HG03558 (cell line): ENCODE results near the gene SUGP1.
"Not testable (repeated sequence)": the region's sequence is repeated elsewhere in the genome, so short reads cannot be mapped to it uniquely, and the experiment has no call there.

Source experiments
- ATAC-seq: cut with Tn5 transposase; IDR thresholded peaks from one replicate; pipeline ENCODE4 v1.9.1; 2021; ENCODE audit warnings: moderate number of reproducible peaks; ENCODE audit not compliant: unreplicated experiment; ENCODE audit errors: extremely low read depth

The SUGP1 gene

DNA sequence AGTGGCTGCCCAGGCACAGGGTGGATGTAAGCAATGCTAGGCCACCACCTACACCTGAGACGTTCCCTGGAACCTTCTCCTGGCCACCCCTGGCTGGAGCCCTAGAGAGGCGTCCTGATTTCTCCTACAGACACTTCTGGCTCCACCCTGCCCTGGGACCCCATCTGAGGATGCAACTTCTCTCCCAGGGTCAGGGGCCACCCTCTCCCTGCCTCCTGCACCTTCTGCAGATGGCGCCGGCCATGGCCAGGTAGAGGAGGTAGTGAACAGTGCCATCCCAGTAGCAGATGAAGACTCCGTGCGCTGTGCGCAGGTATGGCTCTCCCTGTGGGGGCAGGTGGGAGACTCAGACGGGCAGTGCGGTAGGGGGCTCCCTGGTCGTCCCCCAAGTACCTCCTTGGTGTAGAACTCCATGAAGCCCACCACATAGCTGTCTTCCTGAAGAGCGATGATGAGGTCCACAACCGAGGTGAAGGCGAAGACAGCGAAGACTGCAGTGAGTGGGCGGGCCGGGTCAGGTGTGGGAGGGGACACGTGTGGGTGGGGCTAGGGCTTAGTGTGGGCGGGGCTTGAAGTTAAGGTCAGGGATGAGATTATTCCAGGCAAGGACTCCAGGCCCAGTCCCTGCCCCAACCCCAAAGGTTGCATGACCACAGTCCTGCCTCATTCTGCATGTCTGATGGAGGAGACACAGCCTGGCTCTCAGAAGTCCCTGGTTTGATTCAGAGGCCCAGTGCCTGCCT is 50.2 kb downstream of the SUGP1 start:
- no peak for ATAC-seq

DNA sequence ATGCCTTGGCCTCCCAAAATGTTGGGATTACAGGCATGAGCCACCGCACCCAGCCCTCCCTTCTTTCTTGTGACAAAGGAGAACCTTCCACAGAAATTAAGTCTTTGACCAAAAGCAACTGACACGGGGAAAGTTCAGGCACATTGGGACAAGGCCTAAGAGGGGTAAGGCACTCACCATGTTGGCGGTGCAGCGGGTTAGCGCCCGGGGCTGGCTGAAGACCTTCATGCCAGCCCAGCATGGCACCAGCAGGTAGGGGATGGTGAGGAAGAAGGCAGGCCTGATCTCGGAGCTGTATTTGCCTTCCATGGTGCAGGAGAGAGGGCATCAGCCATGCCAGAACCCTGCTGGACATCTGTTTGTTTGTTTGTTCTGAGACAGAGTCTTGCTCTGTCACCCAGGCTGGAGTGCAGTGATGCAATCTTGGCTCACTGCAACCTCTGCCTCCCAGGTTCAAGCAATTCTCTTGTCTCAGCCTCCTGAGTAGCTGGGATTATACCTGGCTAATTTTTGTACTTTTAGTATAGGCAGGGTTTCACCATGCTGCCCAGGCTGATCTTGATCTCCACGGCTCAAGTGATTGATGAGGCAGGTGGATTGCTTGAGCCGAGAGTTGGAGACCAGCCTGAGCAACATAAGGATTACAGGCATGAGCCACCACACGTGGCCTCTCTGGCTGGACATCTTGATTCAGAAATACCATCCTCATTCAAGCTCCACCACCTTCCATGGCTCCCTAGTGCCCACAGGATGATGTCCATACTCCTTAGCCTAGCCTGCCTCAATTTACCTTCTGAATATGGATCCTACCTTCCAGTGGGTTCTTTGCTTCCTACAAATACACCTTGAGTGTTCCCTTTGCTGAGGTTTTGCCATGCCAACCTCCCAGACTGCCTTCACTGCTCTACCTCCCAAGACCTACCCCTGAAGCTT is 51.6 kb downstream of the SUGP1 start:
- no peak for ATAC-seq

DNA sequence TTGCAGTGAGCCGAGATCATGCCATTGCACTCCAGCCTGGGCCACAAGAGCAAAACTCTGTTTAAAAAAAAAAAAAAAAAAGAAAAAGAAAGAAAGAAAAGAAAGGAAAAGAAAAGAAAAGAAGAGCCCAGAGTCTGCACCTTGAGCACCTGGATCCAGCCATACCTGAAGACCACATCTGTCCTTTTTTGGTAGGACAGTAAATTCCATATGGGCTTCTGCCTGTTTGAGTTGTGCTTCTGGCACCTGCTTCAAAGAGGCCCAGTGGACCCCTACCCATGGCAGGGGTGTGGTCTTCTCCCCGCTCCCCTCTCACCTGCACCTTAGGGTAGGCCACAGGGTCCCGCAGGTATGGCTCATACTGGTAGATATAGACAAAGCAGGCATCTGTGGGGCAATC is 53.0 kb downstream of the SUGP1 start:
- ATAC-seq = no peak

DNA sequence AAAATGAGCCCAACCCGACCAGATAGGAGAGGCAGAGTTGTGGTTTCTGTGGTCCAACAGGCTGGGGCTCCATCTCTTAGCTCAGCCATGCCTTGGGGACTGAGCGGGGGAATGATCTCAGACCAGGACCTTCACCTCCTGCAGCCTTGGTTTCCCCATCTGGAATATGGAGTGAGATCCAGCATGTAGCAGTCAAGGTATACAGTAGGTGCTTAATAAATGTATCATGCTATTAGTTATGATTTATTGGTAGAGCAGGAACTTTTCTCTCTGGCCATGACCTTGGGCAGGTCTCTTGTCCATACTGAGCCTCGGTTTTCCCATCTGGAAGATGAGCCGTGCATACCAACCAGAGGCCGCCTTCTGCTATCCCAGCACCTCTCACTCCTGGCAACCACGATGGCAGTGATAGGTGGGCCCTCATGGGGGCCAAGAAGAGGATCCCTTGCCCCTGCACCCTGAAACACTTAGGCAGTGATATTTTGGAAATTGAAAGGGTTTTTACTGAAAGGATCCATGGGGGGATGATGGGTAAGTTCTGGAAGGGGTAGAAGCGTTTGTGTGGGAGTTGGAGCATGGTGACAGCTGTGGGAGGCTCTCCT is 56.3 kb downstream of the SUGP1 start:
- no peak for ATAC-seq

DNA sequence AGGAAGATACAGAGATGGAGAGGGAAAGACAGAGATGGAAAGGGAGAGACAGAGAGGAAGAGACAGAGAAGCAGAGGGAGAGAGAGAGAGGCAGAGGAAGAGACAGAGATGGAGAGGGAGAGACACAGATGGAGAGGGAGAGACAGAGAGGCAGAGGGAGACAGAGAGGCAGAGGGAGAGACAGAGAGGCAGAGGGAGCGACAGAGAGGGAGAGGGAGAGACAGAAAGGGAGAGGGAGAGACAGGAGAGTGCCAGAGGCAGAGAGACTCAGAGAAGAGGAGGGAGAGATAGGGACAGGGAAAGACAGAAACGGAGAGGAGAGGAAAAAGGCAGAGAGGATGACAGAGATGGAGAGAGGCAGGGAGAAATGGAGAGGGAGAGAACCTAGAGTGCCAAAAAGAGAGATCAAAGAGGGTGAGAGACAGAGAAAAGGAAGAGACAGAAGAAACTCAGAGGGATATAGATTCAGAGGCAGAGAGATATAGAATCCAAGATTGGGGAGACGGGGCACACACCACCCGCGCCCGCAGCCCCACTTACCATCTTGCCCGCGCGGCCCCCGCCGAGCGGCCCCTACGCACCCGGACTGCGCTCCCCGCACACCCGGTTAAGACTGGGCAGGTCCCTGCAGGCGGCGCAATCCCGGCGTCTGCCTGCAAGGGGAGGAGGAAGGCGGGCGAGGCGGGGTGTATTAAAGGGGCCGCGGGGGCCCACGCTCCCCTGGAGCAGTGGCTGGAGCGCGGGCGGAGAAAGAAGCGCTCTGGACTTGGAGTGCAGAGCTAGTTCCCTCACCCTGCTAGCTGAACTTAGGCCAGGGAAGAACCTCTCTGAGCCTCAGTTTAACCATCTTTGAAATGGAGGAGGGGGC is 57.9 kb downstream of the SUGP1 start:
- ATAC-seq = no peak

DNA sequence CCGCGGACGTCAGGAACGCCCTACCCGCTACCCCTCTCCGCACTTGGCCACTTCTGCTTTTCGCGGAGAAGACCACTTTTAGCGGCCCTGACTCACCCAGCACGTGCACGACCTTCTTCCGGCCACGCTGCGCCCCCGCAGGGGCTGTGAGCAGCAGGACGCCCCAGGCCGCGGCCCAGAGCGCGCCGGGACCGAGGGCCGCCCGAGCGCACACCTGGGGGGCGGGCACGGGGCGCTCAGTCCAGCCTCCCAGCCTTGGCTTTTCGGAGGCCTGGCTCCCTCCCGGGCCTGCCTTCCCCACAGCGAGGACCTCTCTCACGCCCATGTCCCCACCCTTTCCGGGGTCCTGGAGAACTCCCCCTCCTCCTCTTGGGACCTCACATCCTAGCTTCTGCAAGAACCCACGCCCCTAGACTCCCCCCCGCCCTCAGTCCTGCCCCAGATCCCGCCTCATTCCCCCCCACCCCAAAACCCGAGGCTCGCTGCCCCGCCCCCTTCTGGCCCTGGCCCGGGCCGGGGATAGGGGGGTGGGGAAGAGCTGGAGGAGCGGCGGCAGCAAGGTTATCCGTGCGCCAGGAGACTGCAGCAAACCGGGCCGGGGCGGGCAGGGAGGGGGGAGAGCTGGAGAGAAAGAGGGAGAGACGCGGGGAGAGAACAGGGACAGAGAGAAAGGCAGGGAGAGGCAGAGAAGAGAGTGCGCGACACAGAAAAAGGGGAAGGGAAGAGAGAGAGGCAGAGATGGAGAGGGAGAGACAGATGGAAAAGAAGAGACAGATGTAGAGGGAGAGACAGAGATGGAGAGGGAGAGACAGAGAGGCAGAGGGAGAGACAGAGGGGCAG is 58.7 kb downstream of the SUGP1 start:
- no peak for ATAC-seq

DNA sequence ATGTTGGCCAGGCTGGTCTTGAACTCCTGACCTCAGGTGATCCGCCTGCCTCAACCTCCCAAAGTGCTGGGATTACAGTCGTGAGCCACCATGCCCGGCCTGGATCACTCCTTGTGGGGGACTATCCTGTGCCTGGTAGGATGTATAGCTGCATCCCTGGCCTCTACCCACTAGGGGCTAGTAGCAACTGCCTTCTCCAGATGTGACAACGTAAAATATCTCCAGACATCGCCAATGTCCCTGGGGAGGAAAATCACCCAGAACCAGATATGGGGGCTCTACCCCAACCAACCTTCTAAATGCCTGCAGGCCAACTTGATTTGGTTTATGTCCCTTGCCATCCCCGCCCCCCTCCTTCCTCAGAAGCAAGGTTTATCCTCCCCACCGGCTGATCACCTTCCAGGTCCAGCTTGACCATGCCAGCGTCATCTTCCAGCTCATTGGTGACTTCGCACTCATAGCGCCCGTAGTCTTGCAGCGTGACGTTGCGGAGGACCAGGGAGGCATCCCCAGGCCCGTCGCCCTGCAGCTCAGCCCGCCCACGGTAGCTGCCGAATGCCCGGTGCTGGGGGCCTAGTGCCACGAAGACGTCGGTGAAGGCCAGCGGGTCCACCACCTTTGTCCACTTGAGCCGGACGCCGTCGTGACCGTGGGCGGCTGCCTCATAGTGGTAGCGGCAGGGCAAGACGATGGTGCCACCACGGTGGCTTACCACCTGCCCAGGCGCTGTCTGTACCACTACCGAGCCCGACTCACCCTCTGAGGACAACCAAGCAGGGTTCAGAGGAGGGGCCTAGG is 59.7 kb downstream of the SUGP1 start:
- ATAC-seq = no peak

DNA sequence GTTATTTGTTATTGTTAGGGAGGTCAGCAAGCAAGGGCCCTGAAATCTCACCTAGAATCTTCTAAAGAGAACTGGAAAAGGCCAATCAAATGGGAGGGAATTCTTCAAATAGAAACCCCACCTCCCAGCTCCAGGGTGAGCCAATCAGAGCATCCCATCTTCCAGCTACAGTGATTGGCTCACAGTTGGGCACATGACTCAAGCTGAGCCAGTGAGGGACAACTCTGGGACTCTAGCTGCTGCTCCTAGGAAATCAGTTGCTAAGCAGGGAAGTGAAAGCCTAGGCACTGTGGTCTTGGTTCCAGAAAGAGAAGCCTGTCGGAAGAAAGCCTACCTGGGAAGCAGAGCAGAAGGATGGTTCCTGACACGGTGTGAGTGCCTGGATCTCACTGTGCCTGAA is 60.6 kb downstream of the SUGP1 start:
- ATAC-seq = no peak

DNA sequence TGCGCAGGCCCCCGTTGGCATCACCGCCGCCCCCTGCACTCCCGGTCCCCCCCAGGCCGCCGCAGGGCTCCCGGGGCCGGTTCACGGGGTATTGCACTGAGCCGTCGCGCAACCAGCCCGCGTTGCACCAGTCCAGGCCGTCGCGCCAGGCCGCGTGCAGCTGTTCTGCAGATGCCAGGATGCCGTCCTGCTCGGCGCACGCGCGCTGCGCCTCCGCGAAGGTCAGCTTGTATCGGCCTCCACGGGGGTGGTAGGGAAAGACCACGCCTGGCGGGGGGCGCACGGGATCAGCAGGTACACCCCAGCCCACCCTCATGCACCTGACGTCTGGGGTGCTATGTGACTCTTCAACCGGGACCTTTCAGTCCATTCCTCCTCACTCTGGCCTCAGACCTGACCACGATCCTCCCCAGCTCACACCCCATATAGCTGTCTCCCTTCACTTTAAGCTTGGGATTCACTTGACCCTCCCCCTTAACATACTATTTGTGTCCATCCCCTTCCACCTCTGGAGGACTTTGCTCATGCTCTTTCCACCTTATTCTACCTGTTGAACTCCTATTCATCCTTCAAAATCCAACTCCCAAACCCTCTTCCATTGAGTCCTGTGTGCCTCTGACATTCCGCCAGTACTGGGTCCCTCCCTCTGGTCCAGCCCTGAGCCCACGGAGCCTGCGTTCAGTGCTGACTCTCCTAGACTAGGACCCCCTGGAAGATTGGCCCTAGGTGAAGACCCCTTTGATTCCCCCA is 61.5 kb downstream of the SUGP1 start:
- no peak for ATAC-seq

DNA sequence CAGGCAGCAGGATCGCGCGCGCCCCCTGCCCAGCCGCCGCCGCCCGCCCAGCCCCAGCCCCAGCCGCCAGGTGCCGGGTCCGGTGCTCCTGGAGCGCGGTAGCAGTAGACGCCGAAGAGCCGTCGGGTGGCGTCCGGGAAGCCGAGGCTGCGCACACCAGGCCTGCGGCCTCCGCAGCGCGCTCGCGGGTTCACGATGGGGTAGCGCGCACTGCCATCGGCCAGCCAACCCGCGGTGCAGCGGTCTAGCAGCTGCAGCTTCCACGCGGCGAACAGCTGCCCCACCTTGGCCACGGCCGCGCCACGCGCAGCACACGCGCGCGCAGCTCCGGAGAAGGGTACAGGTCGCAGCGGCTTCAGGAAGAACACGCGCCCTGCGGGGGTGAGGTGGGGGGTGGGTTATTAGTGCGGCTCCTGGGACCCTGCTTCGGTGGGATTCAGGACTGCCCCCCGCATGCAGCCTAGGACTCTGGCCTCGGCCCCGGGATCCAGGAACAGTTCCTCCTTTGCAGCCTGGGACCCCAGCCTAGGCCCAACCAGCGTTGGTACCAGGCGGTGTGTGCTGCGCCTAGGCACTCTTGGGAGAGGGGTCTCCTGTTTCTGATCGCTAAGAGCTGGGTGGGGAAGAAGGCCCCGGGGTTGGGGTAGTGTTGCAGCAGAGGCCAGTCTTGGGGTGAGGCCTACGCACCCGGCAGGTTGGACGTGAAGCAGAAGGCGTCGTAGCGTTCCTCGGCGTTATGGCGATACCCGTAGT is 62.3 kb downstream of the SUGP1 start:
- no peak for ATAC-seq

DNA sequence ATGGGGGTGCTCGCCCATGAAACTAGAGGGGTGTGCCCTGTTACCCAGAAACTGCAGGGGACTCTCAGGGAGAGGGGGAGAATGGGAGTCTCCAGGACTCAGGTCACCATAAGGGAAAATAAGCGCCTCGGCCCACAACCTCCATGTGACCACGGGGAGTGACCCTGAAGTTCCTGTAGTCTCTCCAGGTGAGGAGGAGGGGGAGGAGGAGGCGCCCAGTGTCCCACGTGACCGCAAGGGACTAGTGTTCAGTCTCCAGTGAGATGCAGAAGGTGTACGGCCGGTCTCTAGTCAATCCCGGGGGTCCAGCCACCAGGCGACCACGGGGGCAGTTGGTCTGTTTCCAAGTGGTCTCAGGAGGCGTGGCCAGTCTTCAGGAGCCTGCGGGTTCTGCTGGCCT is 63.2 kb downstream of the SUGP1 start:
- no peak for ATAC-seq

DNA sequence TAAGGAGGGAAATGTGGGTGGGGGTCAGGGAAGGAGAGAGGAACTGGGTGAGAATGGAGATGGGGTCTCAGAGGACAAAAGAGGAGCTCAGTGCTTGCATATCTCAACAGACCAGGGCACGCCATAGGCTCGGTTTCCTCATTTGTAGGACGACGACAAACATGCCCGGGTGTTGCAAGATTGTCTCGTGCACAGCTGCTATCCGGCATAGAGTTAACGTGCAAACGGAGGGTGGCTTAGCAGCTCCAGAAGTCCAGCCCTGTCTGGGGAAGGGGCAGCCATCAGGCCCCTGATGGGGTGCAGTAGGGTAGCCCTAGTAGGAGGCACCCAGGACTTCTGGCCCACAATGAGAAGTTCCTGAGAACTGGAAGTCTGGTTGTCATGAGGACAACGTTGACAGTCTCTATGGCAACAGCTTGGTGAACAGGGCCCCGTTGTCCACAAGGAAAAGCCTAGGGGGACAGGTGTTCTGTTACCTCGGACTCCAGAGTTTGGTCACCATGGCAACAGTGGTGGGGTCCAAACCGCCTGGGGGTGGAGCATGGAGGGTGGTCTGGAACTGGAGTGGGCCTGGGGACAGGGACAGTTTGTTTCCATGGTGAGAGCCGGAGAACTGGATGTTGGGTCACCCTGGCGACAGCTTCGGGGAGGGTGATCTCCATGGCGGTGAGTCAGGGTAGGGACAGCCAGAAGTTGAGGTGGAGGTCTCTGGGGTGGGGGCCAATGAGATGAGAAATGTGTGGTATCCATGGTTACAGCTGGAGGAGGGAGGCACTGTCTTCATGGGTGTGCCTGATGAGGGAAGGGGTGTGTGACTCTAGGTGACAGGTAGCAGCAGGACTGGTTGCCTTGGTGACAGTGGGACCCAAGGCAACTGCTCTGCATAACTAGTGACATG is 64.0 kb downstream of the SUGP1 start:
- ATAC-seq = no peak

DNA sequence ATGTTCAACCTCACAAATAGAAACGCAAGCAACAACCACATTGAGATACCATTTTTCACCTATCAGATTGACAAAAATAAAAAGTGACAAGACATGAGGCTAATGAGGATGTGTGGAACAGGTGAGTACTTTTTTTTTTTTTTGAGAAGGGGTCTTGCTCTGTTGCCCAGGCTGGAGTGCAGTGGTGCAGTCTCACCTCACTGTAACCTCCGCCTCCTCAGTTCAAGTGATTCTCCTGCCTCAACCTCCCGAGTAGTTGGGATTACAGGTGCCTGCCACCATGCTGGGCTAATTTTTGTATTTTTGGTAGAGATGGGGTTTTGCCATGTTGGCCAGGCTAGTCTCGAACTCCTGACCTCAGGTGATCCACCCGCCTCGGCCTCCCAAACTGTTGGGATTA is 66.9 kb downstream of the SUGP1 start:
- not testable (repeated sequence) for ATAC-seq

DNA sequence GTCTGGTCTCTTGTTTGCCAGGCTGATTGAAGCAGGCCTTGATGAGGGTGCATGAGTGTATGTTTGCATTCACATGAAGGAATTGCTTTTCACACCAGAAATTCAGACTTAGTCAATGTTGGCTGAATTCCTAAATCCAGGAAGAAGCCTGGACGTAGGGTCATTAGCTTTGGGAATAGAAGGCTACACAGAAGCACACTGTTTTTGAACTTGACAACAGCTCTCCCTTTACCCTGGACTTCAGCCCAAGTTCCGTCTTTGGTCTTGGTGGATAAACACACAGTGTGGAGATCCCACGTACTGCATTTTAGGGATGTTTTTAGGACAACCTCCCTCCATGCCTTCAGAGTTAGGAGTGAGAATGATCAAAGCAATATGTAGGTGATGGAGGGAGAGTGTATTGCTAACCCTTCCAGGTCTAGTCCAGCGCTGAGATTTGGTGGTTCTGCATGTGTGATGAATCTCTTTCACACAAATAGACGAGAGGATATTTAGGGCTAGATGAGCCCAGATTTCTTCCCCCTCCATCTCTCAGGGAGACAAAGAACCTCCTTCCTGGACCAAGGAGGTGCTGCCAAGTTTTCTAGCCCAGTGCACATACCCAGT is 70.0 kb downstream of the SUGP1 start:
- ATAC-seq = no peak

DNA sequence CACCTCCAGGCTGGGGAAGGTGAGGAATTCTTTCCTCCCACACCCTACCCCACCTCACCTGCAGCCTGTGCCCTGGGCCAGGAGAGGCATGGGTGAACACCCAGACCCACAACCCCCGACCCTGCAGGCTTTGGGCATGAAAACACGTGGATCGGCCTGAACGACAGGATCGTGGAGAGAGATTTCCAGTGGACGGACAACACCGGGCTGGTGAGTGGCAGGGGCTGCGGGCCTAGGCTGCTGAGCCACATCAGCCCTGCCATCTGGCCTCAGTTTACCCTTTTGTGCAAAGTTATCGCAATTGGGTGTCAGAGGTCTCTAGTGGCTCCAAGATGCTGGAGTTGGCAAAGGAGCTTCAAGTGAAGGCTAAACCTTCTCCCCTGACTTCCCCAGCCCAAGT is 79.8 kb downstream of the SUGP1 start:
- ATAC-seq = no peak

DNA sequence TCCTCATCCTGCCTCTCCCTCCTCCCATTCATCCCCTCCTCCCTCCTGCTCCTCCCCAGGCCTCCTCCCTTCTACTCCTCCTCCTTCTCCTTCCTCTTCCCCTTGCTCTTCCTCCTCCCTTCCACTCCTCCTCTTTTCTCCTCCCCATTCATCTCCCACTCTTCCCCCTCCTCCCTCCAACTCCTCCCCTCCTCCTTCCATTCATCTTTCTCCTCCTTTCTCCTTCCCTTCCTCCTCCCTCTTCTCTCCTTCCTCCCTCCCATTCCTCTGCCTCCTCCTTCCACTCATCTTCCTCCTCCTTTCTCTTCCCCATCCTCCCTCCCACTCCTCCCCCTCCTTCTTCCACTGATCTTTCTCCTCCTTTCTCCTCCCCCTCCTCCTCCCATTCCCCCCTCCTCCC is 80.6 kb downstream of the SUGP1 start:
- ATAC-seq = no peak
